IPS-18c (cell line): Measurements from ENCODE around the gene ERAP2.

Experiments
- H3K4me3 ChIP-seq: 2 replicates; pipeline ENCODE4 v1.7.0; 2013; ENCODE audit warnings: low read depth, mild to moderate bottlenecking, low read length, moderate library complexity; ENCODE audit not compliant: insufficient read depth
- H3K9me3 ChIP-seq: one replicate; pipeline ENCODE4 v1.6.1; 2013; ENCODE audit warnings: mild to moderate bottlenecking, low read length, moderate library complexity; ENCODE audit not compliant: control insufficient read depth, insufficient read depth

Gene ERAP2

GRCh38 chr5:96963267-96963666 is 87.0 kb downstream of the ERAP2 start:
- Histone ChIP-seq H3K4me3 (no peak overlapping the region), H3K9me3 (no peaks in the 10 kb centered on the region)

GRCh38 chr5:96966801-96967200 is 90.5 kb downstream of the ERAP2 start:
- Histone ChIP-seq H3K9me3 (no peaks in the 10 kb centered on the region), H3K4me3 (no peak overlapping the region)

- Histone ChIP-seq H3K9me3 (no peaks in the 10 kb centered on the region), H3K4me3 (no peak overlapping the region)
These were observed 91.1 kb downstream of the ERAP2 start for GRCh38 chr5:96967400-96967799.

GRCh38 chr5:96968074-96968473 is 91.8 kb downstream of the ERAP2 start:
- Histone ChIP-seq H3K9me3 (no peaks in the 10 kb centered on the region), H3K4me3 (no peak overlapping the region)

GRCh38 chr5:96968614-96969013 is 92.3 kb downstream of the ERAP2 start:
- H3K4me3 ChIP-seq: no peak overlapping the region
- H3K9me3 ChIP-seq: no peaks in the 10 kb centered on the region
